ENCODE results near the gene AGAP1.

AGAP1 gene

DNA sequence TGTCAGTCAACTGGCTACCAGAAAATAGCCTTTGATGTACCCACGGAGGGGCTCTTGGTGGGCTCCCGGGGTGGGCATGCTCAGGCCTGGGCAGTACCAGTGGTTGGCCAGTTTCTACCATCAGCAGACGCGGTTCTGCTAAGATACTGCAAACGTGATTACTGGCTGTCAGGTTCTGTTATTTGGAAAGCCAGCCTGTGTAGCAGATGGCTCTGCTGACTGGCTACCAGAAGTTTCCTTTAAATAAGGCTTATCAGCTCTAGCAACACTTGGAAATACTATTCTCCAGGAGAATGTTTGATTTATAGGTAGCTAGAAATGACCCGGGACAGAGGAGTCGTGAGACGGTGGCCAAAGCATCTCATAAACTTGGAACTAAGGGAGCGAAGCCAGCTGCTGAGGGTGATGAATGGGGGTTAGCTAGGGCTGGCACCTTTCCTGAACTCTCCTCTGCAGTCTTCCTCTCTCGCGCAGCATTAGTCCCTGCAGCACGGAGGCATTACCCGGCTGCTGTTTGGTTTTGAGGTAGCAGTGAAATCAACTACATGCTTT lies 171.9 kb downstream of the AGAP1 start:
- DNase-seq (ENCODE audit: low spot score), result no peak

DNA sequence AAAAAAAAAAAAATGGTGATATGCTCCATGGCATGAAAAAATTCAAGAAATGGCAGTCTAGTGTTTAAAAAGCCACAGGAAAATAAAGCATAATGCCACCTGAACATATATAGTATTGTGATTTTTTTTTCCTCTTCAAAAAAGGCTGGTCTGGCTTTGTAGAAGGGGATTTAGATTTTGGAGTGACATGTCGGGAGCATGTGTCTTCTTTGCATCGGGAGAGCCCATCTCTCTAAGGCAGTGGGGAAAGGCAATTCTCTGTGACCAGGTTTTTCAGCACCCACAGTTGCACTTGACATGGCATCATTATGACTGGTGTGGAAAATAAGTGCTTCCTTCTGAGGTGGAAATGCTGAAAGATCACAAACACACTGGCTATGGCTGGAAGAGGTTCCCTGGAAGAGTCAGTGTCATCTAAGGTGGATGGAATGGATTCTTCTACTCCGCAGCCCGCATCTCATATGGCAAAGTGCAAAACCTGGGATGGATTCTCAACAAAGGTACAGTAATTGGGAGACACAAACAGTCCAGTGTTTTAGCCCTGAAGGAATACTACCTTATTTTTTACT lies 172.5 kb downstream of the AGAP1 start:
- no peak for DNase-seq (ENCODE audit: low spot score)

DNA sequence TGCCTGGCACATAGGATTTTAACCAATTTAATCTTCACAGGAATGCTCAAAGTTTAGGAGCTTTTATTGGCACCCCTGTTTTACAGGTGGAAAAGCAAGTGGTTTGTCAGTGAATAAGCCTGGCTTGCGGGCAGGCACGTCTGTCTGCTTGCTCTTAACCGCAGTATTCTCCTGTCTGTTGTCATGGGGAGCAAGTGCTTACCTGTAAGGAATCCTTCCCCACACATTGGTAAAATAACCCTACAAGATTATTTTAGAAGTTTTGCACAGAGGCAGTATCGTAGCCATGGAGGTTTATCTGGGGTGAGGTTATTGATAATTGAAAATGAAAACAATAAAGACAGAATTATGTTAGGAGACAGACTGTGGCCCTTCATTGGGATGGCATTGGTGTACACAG lies 174.9 kb downstream of the AGAP1 start:
- DNase-seq (ENCODE audit: low spot score), result no peak

DNA sequence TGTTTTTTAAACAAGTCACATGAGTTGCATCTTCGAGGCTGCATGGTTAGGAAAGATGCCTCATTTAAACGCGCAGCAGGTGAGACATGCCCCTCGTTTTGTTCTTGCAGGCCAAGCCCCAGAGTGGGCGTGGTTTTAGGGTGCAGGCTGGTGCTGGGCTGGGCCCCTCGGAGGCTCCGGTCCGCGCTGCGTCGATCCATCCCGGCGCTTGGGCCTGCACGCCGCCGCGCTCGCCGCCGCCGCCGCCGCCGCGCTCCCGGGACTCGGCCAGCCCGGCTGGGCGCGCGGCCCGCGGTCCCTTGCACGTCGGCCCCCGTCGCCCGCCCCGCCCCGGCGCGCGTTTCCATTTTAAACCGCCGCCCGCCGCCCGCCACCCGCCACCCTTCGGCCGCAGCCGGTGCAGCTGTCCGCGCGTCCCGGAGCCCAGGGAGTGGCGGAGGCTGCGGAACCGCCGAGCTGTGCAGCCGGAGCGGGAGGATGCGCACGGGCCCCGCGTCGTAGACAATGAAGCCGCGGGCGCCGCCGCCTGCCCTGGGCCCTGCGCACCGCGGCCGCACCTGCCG lies 175.5 kb downstream of the AGAP1 start:
- peak; percentile 14 for DNase-seq (ENCODE audit: low spot score)

DNA sequence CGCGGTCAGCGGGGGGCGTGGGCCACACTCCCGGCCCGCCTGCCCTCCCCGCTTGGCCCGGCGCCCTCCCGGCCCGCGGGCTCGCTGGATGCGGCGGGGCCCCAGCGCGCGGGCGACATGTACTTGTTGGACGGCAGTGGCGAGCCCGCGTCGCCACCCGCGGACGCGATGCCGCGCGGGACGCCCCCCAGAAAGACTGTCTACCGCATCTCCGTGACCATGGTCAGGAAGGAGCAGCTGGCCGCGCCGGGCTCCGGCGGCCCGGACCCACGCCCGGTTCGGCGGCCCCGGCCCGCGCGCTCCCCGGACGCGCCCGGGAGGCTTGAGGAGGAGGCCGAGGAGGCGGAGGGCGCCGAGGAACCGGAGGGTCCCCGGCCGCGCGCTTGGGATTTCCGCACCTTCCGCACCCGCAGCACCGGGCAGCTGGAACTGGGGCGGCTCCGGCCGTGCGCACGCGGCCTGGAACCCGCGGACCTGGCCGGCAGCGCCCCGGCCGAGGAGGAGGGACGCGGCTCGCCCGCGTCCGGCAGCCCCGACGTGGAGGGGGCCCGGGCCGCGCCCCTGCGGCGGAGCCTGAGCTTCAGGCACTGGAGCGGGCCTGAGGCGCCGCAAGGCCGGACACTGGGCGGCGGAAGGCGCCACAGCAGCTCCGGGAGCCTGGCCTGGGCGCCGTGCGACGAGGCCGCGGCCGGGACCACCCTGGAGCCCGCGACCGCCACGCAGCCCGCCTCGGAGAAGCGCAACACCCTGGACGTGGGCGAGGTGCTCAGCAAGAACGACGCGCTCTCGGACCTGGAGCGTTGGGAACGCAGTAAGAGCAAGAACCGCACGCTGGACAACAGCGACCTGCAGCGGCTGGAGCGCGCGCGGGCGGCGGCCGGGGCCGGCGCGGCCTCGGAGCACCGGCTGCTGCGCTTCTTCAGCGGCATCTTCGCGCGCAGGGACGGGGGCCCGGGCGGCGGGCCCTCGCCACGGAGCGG lies 176.4 kb downstream of the AGAP1 start:
- DNase-seq (ENCODE audit: low spot score), result no peak

DNA sequence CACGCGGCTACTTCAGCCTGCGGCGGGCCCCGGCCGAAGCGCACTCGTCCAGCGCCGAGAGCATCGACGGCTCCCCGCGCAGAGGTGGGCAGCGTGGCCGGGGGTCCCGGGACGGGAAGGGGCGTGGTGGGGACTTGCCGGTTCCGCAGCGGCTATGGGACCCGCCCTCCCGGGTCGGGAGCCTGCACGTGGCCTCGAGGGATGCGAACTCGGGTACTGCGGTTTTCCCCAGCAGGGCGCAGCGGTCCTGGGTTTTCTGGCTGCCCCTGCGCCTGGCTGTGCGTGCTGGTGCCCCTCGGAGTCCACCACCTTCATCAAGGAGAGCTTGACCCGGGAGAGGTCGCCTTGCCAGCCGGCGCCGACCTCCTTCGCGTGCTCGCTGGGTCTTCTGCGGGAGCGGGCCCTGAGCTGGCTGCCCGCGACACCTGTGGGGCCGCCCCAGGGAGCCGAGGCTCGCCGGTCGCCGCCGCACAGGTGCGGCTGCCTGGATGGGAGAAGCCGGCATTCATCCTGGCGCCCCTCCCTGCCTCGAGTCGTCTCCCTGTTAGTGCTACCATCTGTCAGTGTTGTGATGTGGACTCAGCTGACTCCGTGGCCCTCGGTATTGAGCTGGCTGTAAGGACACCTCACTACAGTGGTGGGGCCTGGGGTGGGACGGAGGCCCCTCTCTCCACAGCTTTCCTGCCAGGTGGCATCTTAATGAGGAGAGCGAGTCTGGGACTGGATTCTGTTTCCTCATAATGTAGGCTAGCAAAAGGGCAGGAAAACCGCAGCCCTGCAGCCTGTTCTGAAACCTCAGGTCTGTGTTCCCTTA lies 177.3 kb downstream of the AGAP1 start:
- DNase-seq (ENCODE audit: low spot score), result no peak

DNA sequence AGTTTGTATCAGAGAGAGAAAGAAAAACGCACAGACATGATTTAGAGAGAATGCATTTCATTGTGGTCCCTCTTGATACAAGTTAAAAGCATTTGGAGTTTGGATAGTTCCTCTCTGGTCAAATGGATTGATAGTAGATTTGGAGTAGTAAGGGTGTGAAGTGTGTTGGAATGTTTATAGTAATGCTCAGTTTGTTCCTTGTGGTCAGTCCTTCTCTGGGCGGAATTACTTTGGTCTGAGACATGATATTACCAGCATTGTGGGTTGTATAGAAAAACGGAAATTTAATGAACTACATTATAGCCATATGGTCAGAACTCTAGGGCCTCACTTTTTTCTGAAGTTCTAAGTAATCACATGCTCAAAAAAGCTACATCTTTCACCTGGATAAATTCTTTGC lies 178.9 kb downstream of the AGAP1 start:
- DNase-seq (ENCODE audit: low spot score), result no peak

DNA sequence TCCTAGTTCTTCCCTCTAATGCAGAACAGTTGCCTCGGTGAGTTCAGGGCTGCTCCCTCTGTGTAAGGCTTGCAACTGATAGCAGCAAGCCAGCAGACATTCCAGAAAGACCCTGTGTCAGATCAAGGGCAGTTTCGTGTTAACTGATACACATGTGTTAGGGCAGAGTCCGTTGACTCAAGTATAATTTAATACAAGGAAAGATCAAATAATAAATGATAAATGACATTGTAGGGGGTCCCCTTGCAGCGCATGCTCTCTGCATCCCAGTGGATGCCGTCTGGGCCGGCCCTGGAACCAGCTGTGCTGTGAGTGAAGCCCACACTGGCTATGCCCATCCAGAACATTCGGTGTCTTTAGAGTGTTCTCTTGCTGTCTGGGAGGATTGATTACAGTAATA lies 180.3 kb downstream of the AGAP1 start:
- no peak for DNase-seq (ENCODE audit: low spot score)

DNA sequence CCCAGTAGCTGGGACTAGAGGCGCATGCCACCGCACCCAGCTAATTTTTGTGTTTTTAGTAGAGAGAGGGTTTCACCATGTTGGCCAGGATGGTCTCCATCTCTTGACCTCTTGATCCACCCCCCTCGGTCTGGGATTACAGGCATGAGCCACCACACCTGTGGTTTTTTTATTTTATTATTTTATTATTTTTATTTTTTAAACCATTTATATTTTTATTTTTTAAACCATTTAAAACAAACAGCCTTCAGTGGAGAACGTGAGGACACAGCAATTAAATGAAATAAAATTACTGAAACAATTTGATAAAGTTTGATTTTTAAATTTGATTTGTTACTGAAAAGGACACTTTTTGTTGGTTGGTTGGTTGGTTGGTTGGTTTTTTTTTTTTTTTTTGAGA lies 181.0 kb downstream of the AGAP1 start:
- no peak for DNase-seq (ENCODE audit: low spot score)

DNA sequence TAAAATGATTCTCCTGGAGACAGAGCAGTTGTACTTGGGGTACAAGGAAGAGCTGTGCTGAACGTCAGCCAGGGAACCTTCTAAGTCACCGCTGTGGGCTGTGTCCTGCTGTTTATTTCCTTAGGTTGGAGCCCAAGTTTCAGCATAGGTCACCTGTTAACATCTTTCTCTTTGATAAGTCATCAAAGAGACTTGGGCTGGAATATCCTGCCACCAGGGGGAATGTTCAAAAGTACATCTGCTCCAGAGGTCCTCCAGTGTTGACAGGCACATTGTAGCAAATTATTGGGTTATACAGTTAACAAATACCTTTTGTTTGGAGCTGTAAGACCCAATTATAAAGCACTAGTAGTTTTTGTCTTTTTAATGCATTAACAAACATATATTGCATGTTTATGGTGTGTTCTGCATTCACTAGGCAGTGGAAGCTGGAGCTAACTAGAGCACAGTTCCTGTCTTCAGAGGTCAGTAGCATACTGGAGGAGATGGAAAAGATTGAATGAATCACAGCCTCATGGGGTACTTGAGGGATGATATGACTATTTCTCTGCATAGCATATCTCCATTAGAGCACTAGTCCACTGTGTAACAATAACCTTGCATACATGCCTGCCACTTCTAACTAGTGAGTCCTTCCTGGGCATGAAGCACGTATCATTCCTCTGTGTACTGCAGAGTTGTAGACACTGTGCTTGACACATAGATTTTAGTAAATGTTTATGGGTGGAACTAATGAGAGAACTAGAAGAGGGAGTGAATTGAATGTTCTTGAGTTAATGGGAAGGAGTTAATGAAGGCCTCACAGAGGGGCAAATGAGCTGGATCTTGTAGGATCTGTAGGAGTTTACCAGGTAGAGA lies 182.1 kb downstream of the AGAP1 start:
- DNase-seq (ENCODE audit: low spot score), result no peak

DNA sequence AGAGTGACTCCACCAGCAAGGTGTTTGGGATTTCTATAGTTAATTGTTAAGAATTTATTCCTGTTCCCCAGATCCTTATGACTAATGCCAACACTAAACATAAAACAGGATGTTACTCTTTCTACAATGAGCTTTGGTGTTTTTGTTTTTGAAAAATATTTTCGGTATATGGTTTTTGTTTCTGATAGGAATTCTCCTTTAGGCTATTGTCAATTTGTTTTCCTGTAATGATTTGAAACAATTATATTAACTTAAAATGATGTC lies 182.6 kb downstream of the AGAP1 start:
- DNase-seq (ENCODE audit: low spot score), result no peak

DNA sequence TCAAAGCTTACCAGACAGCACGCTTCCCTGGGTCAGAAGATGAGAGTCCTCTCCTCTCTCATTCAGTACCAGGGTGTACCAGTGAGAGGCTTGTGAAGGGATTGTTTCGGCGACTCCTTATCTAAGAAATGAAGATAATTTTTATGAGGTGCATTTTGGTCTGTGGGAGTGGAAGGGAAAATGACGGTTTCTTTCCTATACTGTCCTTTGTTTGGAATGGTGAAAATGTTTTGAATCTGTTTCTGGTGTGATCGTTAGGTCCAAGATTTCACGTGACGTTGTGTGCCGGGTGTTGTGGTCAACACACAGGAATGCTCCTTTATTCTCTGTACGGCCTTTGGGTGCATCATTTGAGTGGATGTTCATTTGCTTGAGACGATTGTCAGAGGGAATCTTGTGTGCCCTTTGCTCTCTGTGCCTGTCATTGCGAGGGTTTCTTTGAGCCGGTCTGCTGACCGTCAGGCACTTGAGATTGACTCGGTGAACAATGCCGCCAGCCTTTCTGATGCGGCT lies 183.5 kb downstream of the AGAP1 start:
- no peak for DNase-seq (ENCODE audit: low spot score)

DNA sequence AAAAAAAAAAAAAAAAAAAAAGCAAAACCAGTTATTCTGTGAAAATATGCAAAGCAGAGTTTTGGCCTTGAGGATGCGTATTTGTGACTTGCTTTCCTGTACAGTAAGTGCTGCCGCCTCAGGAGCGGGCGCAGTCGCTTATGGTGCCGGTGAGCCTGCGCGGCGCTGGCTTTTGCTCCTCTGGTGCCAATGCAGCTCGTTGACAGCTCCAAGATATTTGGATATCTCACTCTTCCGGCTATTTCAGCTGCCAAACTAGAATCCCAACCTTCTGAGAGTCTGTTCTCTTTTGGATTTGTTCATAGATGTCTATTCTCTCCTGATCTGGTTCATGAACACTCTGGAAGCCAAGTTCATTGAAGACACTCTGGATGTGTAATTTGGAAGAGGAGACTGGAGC lies 184.1 kb downstream of the AGAP1 start:
- DNase-seq (ENCODE audit: low spot score), result no peak

DNA sequence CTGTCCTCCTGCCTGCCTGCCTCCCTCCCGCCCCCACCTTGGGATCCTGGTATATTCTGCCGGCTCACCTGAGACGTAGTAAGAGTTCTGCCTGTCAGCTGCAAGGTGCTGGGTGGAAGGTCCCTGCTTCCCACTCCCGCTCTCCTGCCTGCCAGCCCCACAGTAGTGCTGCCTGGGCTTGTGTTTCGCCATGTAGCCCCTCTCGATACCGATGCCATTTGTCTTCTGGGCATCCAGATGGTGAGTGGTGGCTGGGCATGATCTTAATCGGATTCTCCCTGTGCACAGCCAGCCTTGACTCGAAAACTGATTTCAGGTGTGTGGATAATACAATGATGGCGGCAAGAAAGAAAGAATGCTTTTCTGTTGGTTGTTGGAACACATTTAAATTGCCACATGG lies 184.9 kb downstream of the AGAP1 start:
- DNase-seq (ENCODE audit: low spot score), result no peak

DNA sequence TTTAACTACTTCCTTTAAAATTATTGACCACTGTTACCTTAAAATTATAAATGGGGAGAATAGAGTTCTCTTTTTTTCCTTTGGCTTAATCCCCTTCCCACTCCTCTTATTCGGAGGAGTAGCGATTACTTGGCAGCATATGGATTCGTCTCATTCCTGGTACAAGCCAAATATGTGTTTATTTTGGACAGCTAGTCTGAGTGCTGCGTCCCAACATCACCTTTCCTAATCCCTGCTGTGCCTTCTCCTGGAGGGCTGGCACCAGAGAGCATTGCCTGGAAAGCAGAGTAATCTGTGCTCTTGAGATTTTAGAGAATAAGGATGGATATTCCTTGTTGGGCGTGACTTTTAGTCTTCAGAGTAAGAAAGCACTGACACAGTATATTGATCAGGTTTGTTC lies 185.6 kb downstream of the AGAP1 start:
- DNase-seq (ENCODE audit: low spot score), result no peak

DNA sequence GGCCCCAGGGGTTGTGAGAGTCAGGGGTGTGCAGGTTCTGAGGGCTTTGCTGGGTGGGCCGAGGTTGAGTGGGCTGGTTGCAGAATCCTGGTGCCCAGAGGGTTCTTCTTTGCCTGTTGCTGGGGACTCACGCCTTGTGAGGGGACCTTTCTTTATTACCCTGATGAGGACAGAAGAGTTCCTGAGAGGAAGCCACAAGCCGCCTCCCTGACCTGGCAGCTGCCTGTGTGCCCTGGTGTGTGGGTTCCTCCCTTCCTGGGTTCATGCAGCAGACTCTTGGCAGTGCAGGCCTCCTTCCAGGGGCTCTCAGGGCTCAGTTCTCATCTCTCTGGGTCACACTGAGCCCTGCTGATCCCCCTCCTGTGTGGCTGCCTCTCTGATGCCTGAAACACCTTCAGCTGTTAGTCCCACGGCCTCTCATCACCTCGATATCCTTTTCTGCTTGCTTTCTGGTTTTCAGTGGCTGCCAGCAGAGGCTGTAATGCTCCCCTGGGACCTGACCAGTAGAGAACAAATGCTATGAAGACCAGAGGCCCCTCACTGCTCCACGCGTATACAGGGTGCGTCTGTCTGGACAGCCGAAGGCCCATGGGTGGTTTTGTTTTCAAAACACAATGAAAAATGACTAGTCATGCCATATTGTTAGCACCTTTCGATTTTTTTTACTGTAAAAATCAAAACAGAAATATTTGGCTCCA lies 191.3 kb downstream of the AGAP1 start:
- no peak for DNase-seq (ENCODE audit: low spot score)

DNA sequence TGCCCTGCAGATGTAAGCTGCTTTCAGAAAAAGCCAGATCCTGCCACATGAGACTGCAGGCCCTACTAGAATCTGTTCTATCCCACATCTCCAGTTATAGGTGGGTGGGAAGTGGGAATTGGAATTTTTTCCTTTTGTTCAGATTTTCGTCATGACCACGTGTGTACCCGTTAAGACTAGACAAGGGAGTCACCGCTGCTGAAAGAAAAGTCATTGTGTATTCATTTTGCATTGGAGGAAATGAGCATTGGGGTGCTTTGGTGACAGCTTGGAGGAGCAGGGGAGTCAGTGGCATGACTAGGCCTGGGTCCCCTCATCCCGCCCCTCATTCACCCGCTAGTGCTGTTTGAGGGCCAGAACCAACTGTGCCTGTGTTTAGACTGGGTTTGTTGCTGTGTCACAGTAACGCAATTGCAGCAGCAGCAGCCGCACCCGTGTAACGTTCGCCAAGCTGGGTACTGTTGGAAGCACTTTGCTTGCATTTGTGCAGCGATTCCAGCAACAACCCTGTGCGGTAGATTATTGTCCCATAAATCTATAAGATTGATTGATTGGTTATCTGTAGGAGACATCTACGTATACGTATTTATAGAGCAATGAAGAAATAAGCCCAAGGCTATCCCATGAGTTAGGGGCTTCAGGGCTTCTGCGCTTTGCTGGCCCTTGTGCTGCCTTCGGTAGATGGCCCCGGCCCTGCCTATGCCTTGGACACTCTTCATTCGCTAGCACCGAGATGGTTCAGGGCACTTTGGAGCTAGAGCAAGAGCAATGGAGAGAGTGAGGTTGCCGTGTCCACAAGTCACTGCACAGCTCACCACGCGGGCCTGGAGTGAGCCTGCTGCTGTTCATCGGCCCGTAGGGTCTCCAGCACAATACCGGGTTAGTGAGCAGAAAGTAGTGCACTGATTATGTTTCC lies 194.9 kb downstream of the AGAP1 start:
- no peak for DNase-seq (ENCODE audit: low spot score)

DNA sequence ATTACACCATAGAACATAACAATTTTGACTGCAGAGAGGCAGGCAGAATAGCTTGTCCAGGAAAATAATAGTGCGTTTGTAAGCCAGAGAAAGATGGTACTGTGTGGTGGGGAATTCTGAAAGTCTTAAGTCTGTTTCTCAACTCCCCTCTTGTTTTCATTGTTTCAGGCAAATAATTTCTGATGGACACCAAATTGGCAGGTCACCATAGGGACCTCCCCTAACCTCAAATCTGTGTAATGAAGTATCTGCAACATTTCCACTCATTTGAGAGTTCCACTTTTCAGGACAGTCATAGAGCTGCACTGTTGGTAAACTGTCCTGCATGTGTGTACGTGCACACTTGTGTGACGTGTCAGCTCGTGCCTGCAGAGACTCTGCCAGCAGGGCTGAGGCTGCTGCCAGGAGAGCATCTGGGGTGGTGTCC lies 195.6 kb downstream of the AGAP1 start:
- DNase-seq (ENCODE audit: low spot score), result no peak

DNA sequence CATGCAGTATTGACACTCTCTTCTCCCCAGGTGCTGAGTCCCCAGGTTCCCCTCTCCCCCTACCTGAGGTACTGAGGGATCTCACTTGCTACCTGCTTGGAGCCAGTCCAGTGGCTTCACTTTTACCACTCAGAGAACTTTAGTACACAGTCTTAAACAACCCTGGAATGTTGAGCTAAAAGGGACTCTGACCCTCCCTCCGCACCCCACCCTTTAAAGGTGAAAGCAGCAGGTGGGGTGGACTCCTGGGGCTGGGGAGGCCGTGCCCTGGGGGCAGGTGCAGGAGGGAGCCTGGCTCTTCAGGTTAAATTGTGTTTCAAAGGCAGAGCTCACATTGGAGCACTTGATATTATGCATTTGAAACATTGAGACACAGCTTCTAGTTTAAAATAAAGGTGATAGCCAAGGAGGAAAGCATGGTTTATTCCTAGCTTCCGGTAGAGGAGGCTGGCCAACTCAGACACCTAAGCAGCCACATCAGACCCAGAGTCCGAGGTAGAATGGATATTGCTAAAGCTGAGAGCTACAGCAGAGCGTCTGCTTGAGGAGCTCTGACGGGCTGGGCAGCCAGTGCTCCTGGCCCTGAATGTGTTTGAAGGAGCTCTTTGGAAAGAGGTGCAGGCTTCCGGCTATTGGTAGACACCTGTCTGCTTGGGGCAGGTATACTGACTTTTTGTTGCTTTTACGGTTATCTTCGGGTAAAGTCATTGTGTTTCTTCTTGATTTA lies 196.4 kb downstream of the AGAP1 start:
- no peak for DNase-seq (ENCODE audit: low spot score)

Data from CD4-positive, alpha-beta T cell treated with Interleukin-6 at 100 ng/mL for 8 hours (primary cell).